SK-N-SH (cell line): Measurements from ENCODE around the gene HSCB.

ENCODE experiments used
- NFIC ChIP-seq: IDR thresholded peaks from 2 replicates; pipeline ENCODE4 v1.4.0; 2012; ENCODE audit warnings: borderline replicate concordance
- RAD21 ChIP-seq: IDR thresholded peaks from 2 replicates; pipeline ENCODE4 v1.6.1; 2012; ENCODE audit warnings: mild to moderate bottlenecking, low read length
- RFX5 ChIP-seq: IDR thresholded peaks from 2 replicates; pipeline ENCODE4 v1.6.1; 2012; ENCODE audit warnings: mild to moderate bottlenecking, improper control_type of control experiment, low read length
- TF ChIP-seq, protein P1 (sequence below): fragments of 200-600 bp; sonication (generic); IDR thresholded peaks from 2 replicates; pipeline ENCODE4 v1.6.1; 2017; ENCODE audit warnings: antibody characterized with exemption, mild to moderate bottlenecking, moderate library complexity
- TF ChIP-seq, protein P2 (sequence below): IDR thresholded peaks from 2 replicates; pipeline ENCODE4 v1.4.0; 2012; ENCODE audit warnings: low read depth, borderline replicate concordance

DNA sequence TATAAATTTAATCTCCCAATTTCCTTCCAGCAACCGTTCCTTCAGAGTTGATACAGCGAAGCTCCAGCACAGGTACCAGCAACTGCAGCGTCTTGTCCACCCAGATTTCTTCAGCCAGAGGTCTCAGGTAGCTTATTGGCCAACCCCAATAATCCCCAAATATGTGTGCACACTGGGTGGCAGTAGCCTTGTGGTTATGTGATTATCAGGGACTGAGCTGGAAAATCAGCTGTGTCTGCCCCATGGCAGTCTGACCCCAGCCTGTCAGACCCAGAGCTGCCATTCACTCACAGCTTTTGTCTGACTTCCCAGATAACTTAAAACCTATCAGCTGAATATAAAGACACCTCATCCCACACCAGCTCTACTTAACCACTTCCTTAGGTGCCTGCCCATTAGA, 2.0 kb downstream of the HSCB start:
- no peak for TF ChIP-seq RFX5
- no peak for TF ChIP-seq RAD21
- no peak for TF ChIP-seq NFIC
- TF ChIP-seq, protein P1, sequence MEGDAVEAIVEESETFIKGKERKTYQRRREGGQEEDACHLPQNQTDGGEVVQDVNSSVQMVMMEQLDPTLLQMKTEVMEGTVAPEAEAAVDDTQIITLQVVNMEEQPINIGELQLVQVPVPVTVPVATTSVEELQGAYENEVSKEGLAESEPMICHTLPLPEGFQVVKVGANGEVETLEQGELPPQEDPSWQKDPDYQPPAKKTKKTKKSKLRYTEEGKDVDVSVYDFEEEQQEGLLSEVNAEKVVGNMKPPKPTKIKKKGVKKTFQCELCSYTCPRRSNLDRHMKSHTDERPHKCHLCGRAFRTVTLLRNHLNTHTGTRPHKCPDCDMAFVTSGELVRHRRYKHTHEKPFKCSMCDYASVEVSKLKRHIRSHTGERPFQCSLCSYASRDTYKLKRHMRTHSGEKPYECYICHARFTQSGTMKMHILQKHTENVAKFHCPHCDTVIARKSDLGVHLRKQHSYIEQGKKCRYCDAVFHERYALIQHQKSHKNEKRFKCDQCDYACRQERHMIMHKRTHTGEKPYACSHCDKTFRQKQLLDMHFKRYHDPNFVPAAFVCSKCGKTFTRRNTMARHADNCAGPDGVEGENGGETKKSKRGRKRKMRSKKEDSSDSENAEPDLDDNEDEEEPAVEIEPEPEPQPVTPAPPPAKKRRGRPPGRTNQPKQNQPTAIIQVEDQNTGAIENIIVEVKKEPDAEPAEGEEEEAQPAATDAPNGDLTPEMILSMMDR = no peak
- TF ChIP-seq, protein P2, sequence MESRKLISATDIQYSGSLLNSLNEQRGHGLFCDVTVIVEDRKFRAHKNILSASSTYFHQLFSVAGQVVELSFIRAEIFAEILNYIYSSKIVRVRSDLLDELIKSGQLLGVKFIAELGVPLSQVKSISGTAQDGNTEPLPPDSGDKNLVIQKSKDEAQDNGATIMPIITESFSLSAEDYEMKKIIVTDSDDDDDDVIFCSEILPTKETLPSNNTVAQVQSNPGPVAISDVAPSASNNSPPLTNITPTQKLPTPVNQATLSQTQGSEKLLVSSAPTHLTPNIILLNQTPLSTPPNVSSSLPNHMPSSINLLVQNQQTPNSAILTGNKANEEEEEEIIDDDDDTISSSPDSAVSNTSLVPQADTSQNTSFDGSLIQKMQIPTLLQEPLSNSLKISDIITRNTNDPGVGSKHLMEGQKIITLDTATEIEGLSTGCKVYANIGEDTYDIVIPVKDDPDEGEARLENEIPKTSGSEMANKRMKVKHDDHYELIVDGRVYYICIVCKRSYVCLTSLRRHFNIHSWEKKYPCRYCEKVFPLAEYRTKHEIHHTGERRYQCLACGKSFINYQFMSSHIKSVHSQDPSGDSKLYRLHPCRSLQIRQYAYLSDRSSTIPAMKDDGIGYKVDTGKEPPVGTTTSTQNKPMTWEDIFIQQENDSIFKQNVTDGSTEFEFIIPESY = no peak
